Stimulated activated CD8-positive, alpha-beta memory T cell treated with anti-CD3 and anti-CD28 coated beads, Interleukin-15, amount 100 ng/mL, for 4 hours (primary cell): ENCODE data around the gene IQCH.

Experiments used
- DNase-seq, 2 donors: peaks; one replicate each; pipeline ENCODE4 v3.0.0-alpha.2; 2020; ENCODE audit warnings: low read depth in 2 of 2

IQCH gene

GRCh38 chr15:67300266-67301025, 45.9 kb downstream of the IQCH start:
- DNase-seq = no peak

- DNase-seq = no peak
These were observed 49.1 kb downstream of the IQCH start for GRCh38 chr15:67303490-67304363.

- DNase-seq = no peak
These were observed 50.2 kb downstream of the IQCH start for GRCh38 chr15:67304778-67305177.

GRCh38 chr15:67305506-67305905, 50.9 kb downstream of the IQCH start:
- no peak for DNase-seq

- no peak for DNase-seq
These were observed 52.6 kb downstream of the IQCH start for GRCh38 chr15:67307156-67307555.

- no peak for DNase-seq
These were observed 53.5 kb downstream of the IQCH start for GRCh38 chr15:67307889-67308597.

GRCh38 chr15:67311731-67312130, 57.1 kb downstream of the IQCH start:
- no peak for DNase-seq

GRCh38 chr15:67319961-67320360, 65.4 kb downstream of the IQCH start:
- DNase-seq = no peak

- no peak for DNase-seq
These were observed 66.8 kb downstream of the IQCH start for GRCh38 chr15:67321352-67321751.

- no peak for DNase-seq
These were observed 67.9 kb downstream of the IQCH start for GRCh38 chr15:67322481-67322880.

GRCh38 chr15:67327312-67327711, 72.7 kb downstream of the IQCH start:
- no peak for DNase-seq

- DNase-seq = no peak
These were observed 73.2 kb downstream of the IQCH start for GRCh38 chr15:67327737-67328136.

- no peak for DNase-seq
These were observed 75.6 kb downstream of the IQCH start for GRCh38 chr15:67329984-67330733.

- DNase-seq = no peak
These were observed 77.1 kb downstream of the IQCH start for GRCh38 chr15:67331676-67332075.

- no peak for DNase-seq
These were observed 80.4 kb downstream of the IQCH start for GRCh38 chr15:67335026-67335425.

- DNase-seq = no peak
These were observed 81.1 kb downstream of the IQCH start for GRCh38 chr15:67335534-67336222.

GRCh38 chr15:67340630-67341029, 86.0 kb downstream of the IQCH start:
- DNase-seq = no peak

GRCh38 chr15:67341539-67341938, 87.0 kb downstream of the IQCH start:
- no peak for DNase-seq

- DNase-seq = no peak
These were observed 88.6 kb downstream of the IQCH start for GRCh38 chr15:67343206-67343605.

GRCh38 chr15:67349634-67350033, 95.0 kb downstream of the IQCH start:
- DNase-seq = no peak

GRCh38 chr15:67350042-67350441, 95.5 kb downstream of the IQCH start:
- DNase-seq = no peak
